SK-N-SH (cell line): ENCODE data around the gene TELO2. TPM values are rescaled to one million over a fixed set of nuclear protein-coding genes. Genes with fewer than 3 reads are reported as not detected.

Experiments
- CTCF ChIA-PET: fragments of 300-600, 350-600 bp; formaldehyde crosslinking; extraction: SDS; loops from one replicate; lab custom pipeline; 2021; lab: Yijun Ruan, JAX
- POLR2A ChIA-PET: fragments of 350-600 bp; sonication (Branson Sonifier 250); formaldehyde crosslinking; extraction: SDS; loops from one replicate; lab custom pipeline; 2020; ENCODE audit warnings: antibody characterized with exemption, inconsistent platforms; lab: Yijun Ruan, JAX
- DNase-seq: peaks from one replicate; pipeline ENCODE4 v3.0.0; 2012
- H2AFZ ChIP-seq: fragments of 200-600 bp; sonication (generic); 2 replicates; pipeline ENCODE4 v1.8.1; 2016; ENCODE audit warnings: antibody characterized with exemption, mild to moderate bottlenecking, low read depth
- H3F3A ChIP-seq: fragments of 200-600 bp; sonication (generic); replicated peaks from 2 replicates; pipeline ENCODE3; 2016; ENCODE audit warnings: antibody characterized with exemption, mild to moderate bottlenecking; ENCODE audit not compliant: insufficient read depth
- H3K27ac ChIP-seq, 2 experiments: fragments of 200-500 bp in 1 of 2; fragments of 200-600 bp in 1 of 2; sonication (Bioruptor generic) in 1 of 2; sonication (generic), shearing (Covaris generic) in 1 of 2; 2 replicates each; pipeline versions ENCODE4 v1.5.1 to v1.6.1; 2014 to 2016; ENCODE audit warnings: low read depth in 2 of 2, inconsistent platforms in 1 of 2, low read length in 1 of 2, mild to moderate bottlenecking in 1 of 2, mixed read lengths in 1 of 2
- H3K27me3 ChIP-seq: fragments of 200-600 bp; sonication (generic), shearing (Covaris generic); 2 replicates; pipeline ENCODE4 v1.6.1; 2016; ENCODE audit warnings: mixed run types; ENCODE audit not compliant: insufficient read depth
- H3K36me3 ChIP-seq, 2 experiments: fragments of 200-500 bp in 1 of 2; fragments of 200-600 bp in 1 of 2; sonication (Bioruptor generic) in 1 of 2; sonication (generic) in 1 of 2; replicated peaks in 1 of 2; 2 replicates each; pipeline versions ENCODE3 to v1.5.1; 2014 to 2016; ENCODE audit warnings: low read length in 1 of 2, mild to moderate bottlenecking in 1 of 2; ENCODE audit not compliant: insufficient read depth in 2 of 2, control insufficient read depth in 1 of 2
- H3K4me1 ChIP-seq, 2 experiments: fragments of 200-500 bp in 1 of 2; fragments of 200-600 bp in 1 of 2; sonication (Bioruptor generic) in 1 of 2; sonication (generic), shearing (Covaris generic) in 1 of 2; 2 replicates each; pipeline versions ENCODE4 v1.5.1 to v1.6.1; 2014 to 2016; ENCODE audit warnings: low read depth in 1 of 2, low read length in 1 of 2, mixed run types in 1 of 2; ENCODE audit not compliant: insufficient read depth in 2 of 2, control insufficient read depth in 1 of 2
- H3K4me2 ChIP-seq: fragments of 200-600 bp; sonication (generic), shearing (Covaris generic); 2 replicates; pipeline ENCODE4 v1.6.1; 2017; ENCODE audit warnings: mixed run types
- H3K4me3 ChIP-seq, 2 experiments: fragments of 200-500 bp in 1 of 2; fragments of 200-600 bp in 1 of 2; sonication (Bioruptor generic) in 1 of 2; sonication (generic), shearing (Covaris generic) in 1 of 2; 2 replicates each; pipeline versions ENCODE4 v1.5.1 to v1.8.1; 2014 to 2016; ENCODE audit warnings: low read depth in 2 of 2, inconsistent platforms in 1 of 2, low read length in 1 of 2, mild to moderate bottlenecking in 1 of 2, mixed read lengths in 1 of 2, moderate library complexity in 1 of 2
- H3K79me2 ChIP-seq: fragments of 200-600 bp; sonication (generic); 2 replicates; pipeline ENCODE4 v1.8.1; 2017; ENCODE audit warnings: mild to moderate bottlenecking; ENCODE audit not compliant: insufficient read depth
- H3K9ac ChIP-seq: fragments of 200-600 bp; sonication (generic); 2 replicates; pipeline ENCODE4 v1.6.1; 2017; ENCODE audit warnings: mixed run types
- H3K9me2 ChIP-seq: fragments of 200-600 bp; sonication (generic); 2 replicates; pipeline ENCODE4 v1.6.1; 2017; ENCODE audit warnings: mixed run types
- H3K9me3 ChIP-seq: fragments of 200-600 bp; sonication (generic); 2 replicates; pipeline ENCODE4 v1.6.1; 2017; ENCODE audit warnings: mixed run types, mild to moderate bottlenecking, moderate library complexity
- H4K20me1 ChIP-seq: fragments of 200-600 bp; sonication (generic); 2 replicates; pipeline ENCODE4 v1.6.1; 2017; ENCODE audit warnings: mild to moderate bottlenecking, mixed run types; ENCODE audit not compliant: insufficient read depth
- CTCF ChIP-seq: fragments of 200-600 bp; sonication (generic); IDR thresholded peaks from 2 replicates; pipeline ENCODE4 v1.6.1; 2017; ENCODE audit warnings: antibody characterized with exemption, mild to moderate bottlenecking, moderate library complexity
- EZH2phosphoT487 ChIP-seq: fragments of 200-600 bp; sonication (generic); IDR thresholded peaks from 2 replicates; pipeline ENCODE4 v1.6.1; 2017; ENCODE audit warnings: low read depth, mixed run types, mild to moderate bottlenecking, antibody characterized with exemption, moderate library complexity, borderline replicate concordance
- FOSL2 ChIP-seq: IDR thresholded peaks from 2 replicates; pipeline ENCODE4 v1.4.0; 2012; ENCODE audit warnings: low read depth, mild to moderate bottlenecking, moderate library complexity, borderline replicate concordance
- FOXM1 ChIP-seq: IDR thresholded peaks from 2 replicates; pipeline ENCODE4 v1.4.0; 2012; ENCODE audit warnings: low read depth, mild to moderate bottlenecking
- GABPA ChIP-seq: IDR thresholded peaks from 2 replicates; pipeline ENCODE4 v1.4.0; 2012; ENCODE audit warnings: low read depth, mild to moderate bottlenecking
- JUND ChIP-seq: IDR thresholded peaks from 2 replicates; pipeline ENCODE4 v1.4.0; 2012
- NRF1 ChIP-seq: IDR thresholded peaks from 2 replicates; pipeline ENCODE4 v1.6.1; 2012; ENCODE audit warnings: low read depth, mild to moderate bottlenecking, low read length
- PBX3 ChIP-seq: IDR thresholded peaks from 2 replicates; pipeline ENCODE4; 2012
- RAD21 ChIP-seq: IDR thresholded peaks from 2 replicates; pipeline ENCODE4 v1.6.1; 2012; ENCODE audit warnings: mild to moderate bottlenecking, low read length
- REST ChIP-seq: IDR thresholded peaks from 2 replicates; pipeline ENCODE4 v1.6.1; 2012; ENCODE audit warnings: mild to moderate bottlenecking, low read depth, low read length, moderate library complexity
- RXRA ChIP-seq: IDR thresholded peaks from 2 replicates; pipeline ENCODE4 v1.4.0; 2012; ENCODE audit warnings: low read depth, mild to moderate bottlenecking, borderline replicate concordance
- SMC3 ChIP-seq: IDR thresholded peaks from 2 replicates; pipeline ENCODE4 v1.6.1; 2012; ENCODE audit warnings: low read depth, low read length, improper control_type of control experiment
- TAF1 ChIP-seq: IDR thresholded peaks from 2 replicates; pipeline ENCODE4 v1.6.1; 2012; ENCODE audit warnings: low read depth, mild to moderate bottlenecking, low read length, moderate library complexity, borderline replicate concordance
- TEAD4 ChIP-seq: IDR thresholded peaks from 2 replicates; pipeline ENCODE4 v1.4.0; 2012; ENCODE audit warnings: mild to moderate bottlenecking, borderline replicate concordance; ENCODE audit not compliant: insufficient read depth
- USF1 ChIP-seq: IDR thresholded peaks from 2 replicates; pipeline ENCODE4 v1.4.0; 2012; ENCODE audit warnings: low read depth, borderline replicate concordance
- YY1 ChIP-seq: IDR thresholded peaks from 2 replicates; pipeline ENCODE4 v1.4.0; 2012; ENCODE audit warnings: low read depth, mild to moderate bottlenecking
- WGBS: methylation state at CpG from one replicate; pipeline ENCODE4 v1.1.6; 2017; ENCODE audit warnings: low lambda C conversion rate; 5-methylcytosine and 5-hydroxymethylcytosine counted together
- polyA plus RNA-seq, 3 experiments: library from polyadenylated mRNA; depleted of rRNA; stranded (reverse); fragments of >200 nt; gene quantifications; 2 replicates each; pipeline ENCODE4 v1.2.3, GENCODE V29; 2012

TELO2 gene
- polyA plus RNA-seq, 1 of the 3 experiments (the other 2 are of a cell fraction) = 24.2 TPM

- WGBS = 96% methylated on average over 25 of the region's 38 CpGs
- no peak overlapping the region for H3K27ac ChIP-seq
- H3K36me3 ChIP-seq = no peaks in the 10 kb centered on the region
- no peaks in the 10 kb centered on the region for H3K9me2 ChIP-seq
- H3K9ac ChIP-seq = no peak overlapping the region
- H2AFZ ChIP-seq = no peak overlapping the region
- H3K27me3 ChIP-seq = no peaks in the 10 kb centered on the region
- no peak overlapping the region for H3K4me3 ChIP-seq
- POLR2A ChIA-PET = no interaction called here
- no peaks in the 10 kb centered on the region for H4K20me1 ChIP-seq
- H3K9me3 ChIP-seq = no peaks in the 10 kb centered on the region
- TF ChIP-seq JUND = no peak
- no peak for TF ChIP-seq YY1
- no peak for TF ChIP-seq EZH2phosphoT487
- TF ChIP-seq RAD21 = no peak
- H3F3A ChIP-seq = no peaks in the 10 kb centered on the region
- peaks cover 5 to 28% of the 10 kb centered on the region in 2 experiments; a peak in 2 of 4 replicates for H3K4me1 ChIP-seq
- CTCF ChIA-PET = interaction anchor here (1.6 kb wide), 1 partner anchor 97 kb away, joined by 3 read pairs; no protein-coding TSS in a partner anchor
- H3K4me2 ChIP-seq = no peak overlapping the region
- DNase-seq = no peak
- H3K79me2 ChIP-seq = no peaks in the 10 kb centered on the region
Observed at GRCh38 chr16:1526608-1527555, 33.7 kb downstream of the TELO2 start.

- Histone ChIP-seq H3F3A (no peaks in the 10 kb centered on the region), H2AFZ (no peak overlapping the region), H4K20me1 (no peaks in the 10 kb centered on the region), H3K4me1 (peaks cover 5 to 40% of the 10 kb centered on the region in 2 experiments; a peak in 2 of 4 replicates), H3K9ac (no peak overlapping the region), H3K79me2 (no peaks in the 10 kb centered on the region), H3K27ac (no peak overlapping the region), H3K27me3 (no peaks in the 10 kb centered on the region), H3K9me2 (no peaks in the 10 kb centered on the region), H3K9me3 (no peaks in the 10 kb centered on the region), H3K4me3 (no peak overlapping the region), H3K36me3 (no peaks in the 10 kb centered on the region), H3K4me2 (no peak overlapping the region)
- POLR2A ChIA-PET = no interaction called here
- DNase-seq = no peak
- 92% methylated on average over 24 of the region's 42 CpGs for WGBS
- CTCF ChIA-PET = interaction anchor here (1.6 kb wide), 1 partner anchor 99 kb away, joined by 3 read pairs; no protein-coding TSS in a partner anchor
- TF ChIP-seq SMC3 = no peak
- TF ChIP-seq FOXM1 = no peak
- TF ChIP-seq GABPA = no peak
- TF ChIP-seq USF1 = no peak
- TF ChIP-seq TEAD4 = no peak
- TF ChIP-seq NRF1 = no peak
- no peak for TF ChIP-seq RXRA
- TF ChIP-seq PBX3 = no peak
- no peak for TF ChIP-seq RAD21
- no peak for TF ChIP-seq CTCF
- TF ChIP-seq REST = no peak
- no peak for TF ChIP-seq FOSL2
- no peak for TF ChIP-seq TAF1
Observed at GRCh38 chr16:1527836-1528811, 35.0 kb downstream of the TELO2 start.
